Activated CD8-positive, alpha-beta memory T cell treated with anti-CD3 and anti-CD28 coated beads, Interleukin-2, amount 50 U/mL, for 1 hour (primary cell): ENCODE results near the gene KLHDC8A.
"Not testable (repeated sequence)": the region's sequence is repeated elsewhere in the genome, so short reads cannot be mapped to it uniquely, and the experiment has no call there.

Experiments
- DNase-seq: peaks from one replicate; pipeline ENCODE4 v3.0.0-alpha.2; 2020; ENCODE audit errors: extremely low read depth

KLHDC8A gene, protein sequence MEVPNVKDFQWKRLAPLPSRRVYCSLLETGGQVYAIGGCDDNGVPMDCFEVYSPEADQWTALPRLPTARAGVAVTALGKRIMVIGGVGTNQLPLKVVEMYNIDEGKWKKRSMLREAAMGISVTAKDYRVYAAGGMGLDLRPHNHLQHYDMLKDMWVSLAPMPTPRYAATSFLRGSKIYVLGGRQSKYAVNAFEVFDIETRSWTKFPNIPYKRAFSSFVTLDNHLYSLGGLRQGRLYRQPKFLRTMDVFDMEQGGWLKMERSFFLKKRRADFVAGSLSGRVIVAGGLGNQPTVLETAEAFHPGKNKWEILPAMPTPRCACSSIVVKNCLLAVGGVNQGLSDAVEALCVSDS

DNA sequence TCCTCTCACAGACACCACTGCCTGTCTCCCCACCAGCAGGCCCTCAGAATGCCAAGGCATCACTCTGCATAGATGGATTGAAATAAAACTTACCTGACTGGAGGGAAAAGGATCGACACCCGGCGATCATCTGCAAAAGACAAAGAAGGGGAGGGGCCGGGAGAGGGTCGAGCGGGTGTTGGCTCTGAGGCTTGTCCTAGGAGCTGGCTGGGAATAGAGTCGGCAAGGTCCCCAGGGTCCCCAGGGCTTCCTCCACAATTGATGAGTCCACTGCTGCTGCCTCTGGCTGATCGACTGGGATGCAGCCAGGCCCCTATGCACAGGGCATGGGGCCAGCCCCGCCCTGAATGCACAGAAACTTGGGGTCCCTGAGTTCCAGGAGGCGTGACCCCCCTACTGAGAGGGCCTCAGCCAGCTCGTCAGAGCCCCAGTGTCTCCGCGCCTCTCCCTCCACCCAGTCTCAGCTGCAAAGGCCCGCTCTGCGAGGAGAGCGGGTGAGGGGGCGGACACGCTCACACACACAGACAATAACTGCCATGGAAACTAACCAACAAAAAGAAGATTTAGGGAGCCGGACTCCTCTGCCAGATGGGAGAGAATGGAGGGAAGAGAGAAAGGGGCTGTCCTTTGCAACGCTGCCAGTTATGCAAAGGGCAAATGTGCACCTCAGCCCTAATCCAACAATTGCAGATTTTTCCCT, at the start of gene KLHDC8A:
TSS of gene KLHDC8A (minus strand) at position 483 of the 700 bp plus-strand sequence. CDS start 13,318 bp downstream, outside the sequence.
- no peak for DNase-seq

DNA sequence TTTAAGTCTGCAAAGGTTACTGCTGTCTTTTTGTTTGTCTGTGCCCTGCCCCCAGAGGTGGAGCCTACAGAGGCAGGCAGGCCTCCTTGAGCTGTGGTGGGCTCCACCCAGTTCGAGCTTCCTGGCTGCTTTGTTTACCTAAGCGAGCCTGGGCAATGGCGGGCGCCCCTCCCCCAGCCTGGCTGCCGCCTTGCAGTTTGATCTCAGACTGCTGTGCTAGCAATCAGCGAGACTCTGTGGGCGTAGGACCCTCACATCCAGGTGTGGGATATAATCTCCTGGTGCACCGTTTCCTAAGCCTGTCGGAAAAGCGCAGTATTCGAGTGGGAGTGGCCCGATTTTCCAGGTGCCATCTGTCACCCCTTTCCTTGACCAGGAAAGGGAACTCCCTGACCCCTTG, 49.5 kb upstream of the KLHDC8A start:
- not testable (repeated sequence) for DNase-seq

- not testable (repeated sequence) for DNase-seq
These were observed 47.8 kb upstream of the KLHDC8A start for GRCh38 chr1:205404484-205404883.

- DNase-seq, result no peak
These were observed 41.9 kb upstream of the KLHDC8A start for GRCh38 chr1:205398586-205398985.

DNA sequence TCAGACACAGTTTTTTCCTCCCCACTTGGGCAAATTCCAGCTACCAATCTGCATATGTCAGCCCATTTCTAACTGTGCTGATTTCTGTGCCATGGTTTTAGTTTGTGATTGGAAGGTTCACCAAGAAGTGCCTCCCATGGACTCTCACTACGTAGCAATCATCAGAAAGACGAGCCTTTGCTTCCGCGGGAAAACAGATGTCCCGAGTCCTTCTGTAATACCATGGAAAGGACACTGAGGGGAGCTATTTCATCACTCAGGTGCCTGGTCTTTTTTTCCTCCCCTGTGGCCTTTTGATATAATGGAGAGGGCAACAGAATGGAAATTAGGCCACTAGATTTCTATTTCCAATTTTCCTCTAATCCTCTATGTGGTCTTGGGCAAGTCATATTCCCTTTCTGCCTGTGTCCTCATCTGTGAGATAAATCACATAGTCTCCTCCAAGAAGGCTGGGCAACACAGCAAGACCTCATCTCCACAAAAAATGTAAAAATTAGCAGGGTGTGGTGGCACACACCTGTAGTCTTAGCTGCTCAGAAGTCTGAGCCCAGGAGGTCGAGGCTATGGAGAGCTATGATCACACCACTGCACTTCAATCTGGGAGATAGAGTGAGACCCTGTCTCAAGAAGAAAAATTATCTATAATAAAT, 40.4 kb upstream of the KLHDC8A start:
- DNase-seq, result no peak

DNA sequence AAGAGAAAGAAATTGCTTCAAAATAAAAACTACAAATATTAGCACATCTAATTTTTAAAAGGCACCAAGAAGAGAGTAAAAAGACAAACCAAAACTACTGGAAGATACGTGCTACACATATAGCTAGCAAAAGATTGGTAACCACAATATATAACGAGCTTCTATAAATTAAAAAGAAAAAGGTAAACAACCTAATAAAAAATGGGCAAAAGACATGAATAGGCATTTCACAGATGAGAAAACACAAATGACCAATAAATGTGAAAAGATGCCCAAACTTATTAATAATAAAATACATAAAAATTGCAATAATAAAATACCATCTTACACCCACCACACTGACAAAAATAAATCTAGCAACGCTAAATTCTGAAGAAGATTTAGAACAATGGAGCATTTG, 38.9 kb upstream of the KLHDC8A start:
- no peak for DNase-seq

- DNase-seq, result no peak
These were observed 35.9 kb upstream of the KLHDC8A start for GRCh38 chr1:205392650-205393049.

GRCh38 chr1:205391386-205391785, 34.7 kb upstream of the KLHDC8A start:
- no peak for DNase-seq

- DNase-seq, result no peak
These were observed 31.1 kb upstream of the KLHDC8A start for GRCh38 chr1:205387845-205388244.

GRCh38 chr1:205382990-205383389, 26.3 kb upstream of the KLHDC8A start:
- not testable (repeated sequence) for DNase-seq

DNA sequence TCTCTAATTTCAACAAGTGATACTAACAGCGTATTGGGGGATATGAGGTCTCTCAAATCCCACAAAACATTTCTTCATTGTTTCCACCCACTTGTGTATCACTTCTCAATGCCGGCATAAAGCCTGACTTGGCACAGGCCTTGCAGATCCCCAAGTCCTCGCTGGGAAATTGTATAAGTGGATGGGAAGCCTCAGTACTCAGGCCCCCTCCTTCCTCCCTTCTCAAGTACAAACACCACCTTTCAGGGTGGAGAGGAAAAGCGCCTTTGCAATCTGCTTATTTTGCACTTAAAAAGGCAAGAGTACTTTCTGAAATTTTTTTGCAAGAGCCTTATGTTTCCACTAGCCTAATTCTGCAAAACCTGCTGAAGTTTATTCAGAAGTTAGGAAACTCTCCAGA, 25.8 kb upstream of the KLHDC8A start:
- DNase-seq, result no peak

DNA sequence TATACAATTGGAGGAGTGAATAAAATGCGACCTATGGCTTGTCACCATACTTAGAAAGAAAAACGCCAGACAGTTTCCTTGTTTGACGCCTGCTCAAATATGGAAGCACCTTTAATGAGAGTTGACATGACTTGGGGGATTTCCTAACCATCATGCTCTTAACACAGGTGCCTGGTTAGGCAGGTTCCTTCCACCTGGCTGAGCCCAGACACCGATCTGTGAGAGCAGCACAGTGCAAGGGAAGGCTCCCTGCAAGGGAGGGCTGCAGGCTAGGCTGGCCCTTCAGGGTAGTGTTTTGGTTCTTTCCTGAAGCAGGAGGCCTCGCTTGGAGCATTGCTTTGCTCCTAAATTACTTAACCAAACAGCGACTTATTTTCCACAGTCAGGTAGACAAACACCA, 24.6 kb upstream of the KLHDC8A start:
- DNase-seq, result no peak

DNA sequence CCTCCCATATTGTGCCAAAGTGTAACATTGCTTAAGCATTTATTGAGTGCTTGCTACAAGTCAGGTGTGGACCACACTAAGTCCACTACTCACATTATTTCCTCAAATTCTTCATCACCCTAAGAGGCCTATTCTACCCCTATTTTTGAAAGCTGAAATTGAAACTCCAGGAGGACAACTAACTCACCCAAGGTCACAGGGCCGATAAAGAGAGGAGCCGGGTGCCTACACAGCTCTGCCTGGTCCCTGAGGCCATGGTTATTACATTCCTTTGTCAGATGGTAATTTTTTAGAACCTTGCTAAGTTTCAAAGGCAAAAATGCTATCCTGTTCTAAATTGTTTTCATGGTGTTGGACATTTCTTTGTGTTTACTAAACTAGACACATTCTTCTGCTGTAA, 24.2 kb upstream of the KLHDC8A start:
- no peak for DNase-seq

DNA sequence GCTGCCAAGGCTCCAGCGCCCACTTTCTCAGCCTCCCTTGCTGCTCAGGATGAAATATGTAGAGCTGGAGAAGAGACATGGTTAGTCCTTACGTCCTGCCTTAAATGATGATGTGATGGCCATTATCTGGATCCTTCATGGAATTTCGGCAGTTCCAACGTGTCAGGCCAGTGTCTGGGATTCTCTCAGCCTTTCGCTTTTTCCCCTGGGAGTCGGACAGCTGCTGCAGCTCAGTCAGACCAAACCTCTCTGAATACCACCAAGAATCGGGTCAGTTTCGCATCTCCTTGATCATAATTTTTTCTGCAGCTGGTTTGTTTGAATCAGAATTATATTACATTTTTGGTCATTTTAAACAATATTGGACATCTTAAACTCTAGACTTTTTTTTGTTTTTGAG, 22.3 kb upstream of the KLHDC8A start:
- no peak for DNase-seq

DNA sequence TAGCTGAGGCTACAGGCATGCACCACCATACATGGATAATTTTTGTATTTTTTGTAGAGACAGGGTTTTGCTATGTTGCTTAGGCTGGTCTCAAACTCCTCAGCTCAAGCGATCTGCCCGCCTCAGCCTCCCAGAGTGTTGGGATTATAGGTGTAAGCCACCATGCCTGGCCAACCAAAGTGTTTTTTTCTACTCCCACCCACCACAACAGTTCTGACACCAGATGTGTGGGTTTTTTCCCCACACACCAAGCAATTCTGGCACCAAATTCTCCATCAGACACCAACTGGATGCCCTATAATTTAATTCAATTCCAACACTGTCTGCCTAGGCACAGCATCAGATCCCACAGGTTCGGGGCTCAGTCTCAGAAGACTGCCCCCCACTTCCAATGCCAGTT, 20.6 kb upstream of the KLHDC8A start:
- no peak for DNase-seq

DNA sequence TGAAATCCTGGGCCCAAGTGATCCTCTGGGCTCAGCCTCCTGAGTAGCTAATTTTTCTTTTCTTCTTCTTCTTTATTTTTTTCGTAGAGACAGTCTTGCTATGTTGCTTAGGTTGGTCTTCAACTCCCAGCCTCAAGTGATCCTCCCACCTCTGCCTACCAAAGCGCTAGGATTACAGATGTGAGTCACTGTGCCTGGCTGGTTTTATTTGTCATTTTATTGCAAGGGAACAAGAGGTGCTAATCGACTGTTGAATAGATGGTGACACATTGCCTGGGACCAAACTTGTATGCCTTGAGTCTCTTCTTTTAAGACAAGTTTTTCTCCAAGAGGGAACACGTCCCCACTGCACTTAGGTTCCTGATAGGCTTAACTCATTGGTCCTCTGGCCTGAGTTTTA, 20.0 kb upstream of the KLHDC8A start:
- no peak for DNase-seq

DNA sequence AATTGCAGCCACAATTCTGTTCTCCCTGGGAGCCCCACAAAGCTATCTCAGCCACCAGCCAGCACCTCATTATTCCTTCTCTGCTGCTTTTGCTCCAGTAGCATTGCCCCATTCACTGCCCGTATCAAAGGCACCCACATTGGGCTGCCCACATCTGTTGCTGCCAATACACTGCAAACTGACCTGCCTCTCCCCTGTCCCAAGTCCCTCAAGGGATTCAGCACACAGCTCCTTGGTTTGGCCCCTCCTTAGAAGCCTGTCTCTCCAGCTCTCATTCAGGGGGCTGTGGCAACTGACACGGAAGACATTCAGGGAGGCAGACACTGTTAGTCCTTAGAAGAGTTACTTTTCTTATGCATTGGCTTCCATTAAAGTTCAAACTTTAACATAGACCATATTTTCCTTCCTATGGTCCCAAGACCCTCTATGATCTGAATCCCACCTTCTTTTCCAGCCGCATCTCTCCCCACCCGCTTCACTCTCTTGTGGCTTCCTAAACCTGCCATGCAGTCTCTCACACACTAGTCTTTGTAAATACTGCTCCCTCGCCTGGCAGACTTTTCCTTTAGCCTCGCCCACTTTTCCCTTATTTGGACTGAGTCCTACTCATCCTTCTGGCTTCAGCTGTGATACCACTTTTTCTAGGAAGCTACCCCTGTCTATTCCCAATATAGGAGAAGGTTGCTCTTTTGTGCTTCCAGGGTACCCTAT, 19.3 kb upstream of the KLHDC8A start:
- no peak for DNase-seq

DNA sequence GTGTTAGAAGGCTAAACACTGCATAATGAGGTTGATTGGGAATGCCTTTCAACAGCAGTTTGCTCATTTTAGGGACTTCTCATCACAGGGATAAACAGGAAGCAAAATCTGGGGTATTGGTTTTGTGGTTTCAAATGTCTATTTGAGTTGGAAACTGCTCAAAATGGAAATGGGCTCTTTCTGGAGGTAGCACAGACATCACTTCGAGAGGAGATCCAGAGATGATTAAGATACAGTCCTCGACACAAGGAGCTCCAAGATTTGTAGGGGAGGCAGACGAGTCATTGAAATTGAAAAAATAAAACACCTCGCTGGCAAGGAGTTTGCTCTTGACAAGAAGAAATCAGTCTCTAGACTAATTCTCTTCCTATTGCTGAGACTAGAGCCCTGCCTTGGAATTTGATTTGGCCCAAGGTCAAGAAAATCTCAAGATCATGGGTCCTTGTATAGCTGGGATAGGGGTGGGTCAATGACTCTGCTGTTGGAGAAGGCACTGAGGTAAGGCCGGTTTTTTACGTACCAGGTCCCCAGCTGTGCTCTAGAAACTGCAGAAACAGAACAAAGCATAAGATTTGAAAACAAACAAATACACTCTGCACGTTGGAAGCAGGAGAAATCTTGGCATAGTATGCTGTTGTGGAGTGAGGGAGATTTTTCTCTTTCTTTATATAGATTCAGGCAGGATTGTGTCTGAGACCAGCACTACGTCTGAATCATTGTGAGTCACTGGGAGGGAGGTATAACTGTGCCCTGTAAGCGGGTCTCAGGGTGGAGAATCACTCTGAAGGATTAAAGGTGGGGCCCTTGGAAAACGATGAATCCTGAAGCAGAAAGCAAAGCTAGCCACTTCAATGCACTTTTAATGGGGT, 17.7 kb upstream of the KLHDC8A start:
- DNase-seq, result no peak

- DNase-seq, result no peak
These were observed 17.1 kb upstream of the KLHDC8A start for GRCh38 chr1:205373798-205374175.

- no peak for DNase-seq
These were observed 16.5 kb upstream of the KLHDC8A start for GRCh38 chr1:205373022-205373797.
